SU-DHL-6 (cell line): ENCODE measurements around the gene UGP2.

ENCODE experiments used
- H2AFZ ChIP-seq: fragments of 200-600 bp; sonication (generic); 2 replicates; pipeline ENCODE4 v1.6.1; 2014; ENCODE audit warnings: low read depth, mild to moderate bottlenecking, moderate library complexity, mixed read lengths, antibody characterized with exemption, low read length; ENCODE audit not compliant: severe bottlenecking
- H3F3A ChIP-seq: fragments of 200-600 bp; shearing (Covaris generic); 2 replicates; pipeline ENCODE4 v1.6.0; 2016; ENCODE audit warnings: antibody characterized with exemption, mild to moderate bottlenecking; ENCODE audit not compliant: insufficient read depth
- H3K27ac ChIP-seq: fragments of 200-600 bp; sonication (generic); 2 replicates; pipeline ENCODE4 v1.5.1; 2016; ENCODE audit warnings: low read depth, mild to moderate bottlenecking, low read length, moderate library complexity, mixed read lengths
- H3K27me3 ChIP-seq: fragments of 200-600 bp; sonication (generic), shearing (Covaris generic); 2 replicates; pipeline ENCODE4 v1.6.0; 2014; ENCODE audit warnings: mild to moderate bottlenecking, low read length
- H3K36me3 ChIP-seq: fragments of 200-600 bp; sonication (generic); 2 replicates; pipeline ENCODE4 v1.6.1; 2014; ENCODE audit warnings: mild to moderate bottlenecking, low read length, mixed read lengths
- H3K4me2 ChIP-seq: fragments of 300-600, 200-600 bp; shearing (Covaris generic), sonication (generic); 2 replicates; pipeline ENCODE4 v1.6.0; 2014; ENCODE audit warnings: low read length, low read depth, mild to moderate bottlenecking; ENCODE audit not compliant: poor library complexity, severe bottlenecking
- H3K4me3 ChIP-seq: fragments of 200-600 bp; sonication (generic); 2 replicates; pipeline ENCODE4 v1.5.1; 2014; ENCODE audit warnings: antibody characterized with exemption, low read length, mild to moderate bottlenecking, mixed read lengths; ENCODE audit not compliant: insufficient read depth, poor library complexity, severe bottlenecking
- H3K79me2 ChIP-seq: fragments of 200-600 bp; sonication (generic); 2 replicates; pipeline ENCODE4 v1.6.1; 2014; ENCODE audit warnings: mild to moderate bottlenecking, low read length, moderate library complexity; ENCODE audit not compliant: insufficient read depth
- H3K9ac ChIP-seq: fragments of 200-600 bp; sonication (generic); 2 replicates; pipeline ENCODE4 v1.7.0; 2014; ENCODE audit warnings: mild to moderate bottlenecking, low read length
- H3K9me2 ChIP-seq: fragments of 200-600 bp; sonication (generic); replicated peaks from 2 replicates; pipeline ENCODE4 v1.6.1; 2014; ENCODE audit warnings: low read length; ENCODE audit not compliant: insufficient read depth
- H3K9me3 ChIP-seq: fragments of 200-600 bp; sonication (generic); 2 replicates; pipeline ENCODE4 v1.6.1; 2014; ENCODE audit warnings: low read length, mixed read lengths; ENCODE audit not compliant: insufficient read depth
- H4K20me1 ChIP-seq: fragments of 200-600 bp; sonication (generic); 2 replicates; pipeline ENCODE4 v1.6.1; 2014; ENCODE audit warnings: low read depth, mild to moderate bottlenecking, antibody characterized with exemption, low read length, moderate library complexity, mixed read lengths
- EZH2phosphoT487 ChIP-seq: fragments of 200-600 bp; sonication (generic), shearing (Covaris generic); conservative IDR thresholded peaks from 2 replicates; pipeline ENCODE4 v1.6.1; 2018; ENCODE audit warnings: mild to moderate bottlenecking, antibody characterized with exemption, low read length, moderate library complexity, mixed read lengths
- TF ChIP-seq, protein P1 (sequence below): fragments of 200-600 bp; sonication (generic); IDR thresholded peaks from one replicate; pipeline ENCODE4 v1.5.1; 2017; ENCODE audit warnings: antibody characterized with exemption, mild to moderate bottlenecking, low read length, moderate library complexity; ENCODE audit not compliant: insufficient read depth, poor library complexity, severe bottlenecking

The UGP2 gene

DNA sequence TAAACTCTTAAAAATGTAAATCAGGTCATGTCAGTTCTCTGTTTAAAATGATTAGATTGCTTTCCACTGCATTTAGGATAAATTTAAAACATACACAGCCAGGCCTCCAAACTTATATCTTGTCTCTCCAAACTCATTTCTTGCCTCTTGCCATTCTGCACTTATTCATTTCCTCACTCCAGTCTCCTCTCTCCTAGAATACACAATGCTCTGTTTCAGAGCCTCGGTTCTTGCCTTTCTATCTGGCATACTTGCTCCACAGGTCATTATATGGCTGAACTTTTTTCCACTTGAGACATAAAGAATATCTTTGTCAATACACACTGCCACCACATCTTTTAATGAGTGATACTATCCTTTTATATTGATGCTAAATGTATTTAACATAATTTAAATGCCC is 10.5 kb upstream of the UGP2 start:
- Histone ChIP-seq H3K9me2 (no peaks in the 10 kb centered on the region), H2AFZ (no peak overlapping the region), H3K27ac (no peak overlapping the region), H3K36me3 (no peaks in the 10 kb centered on the region), H3F3A (no peaks in the 10 kb centered on the region), H3K9ac (no peak overlapping the region), H4K20me1 (no peaks in the 10 kb centered on the region), H3K27me3 (no peaks in the 10 kb centered on the region), H3K4me2 (no peak overlapping the region), H3K4me3 (no peak overlapping the region), H3K79me2 (no peaks in the 10 kb centered on the region), H3K9me3 (no peaks in the 10 kb centered on the region)
- TF ChIP-seq, protein P1, sequence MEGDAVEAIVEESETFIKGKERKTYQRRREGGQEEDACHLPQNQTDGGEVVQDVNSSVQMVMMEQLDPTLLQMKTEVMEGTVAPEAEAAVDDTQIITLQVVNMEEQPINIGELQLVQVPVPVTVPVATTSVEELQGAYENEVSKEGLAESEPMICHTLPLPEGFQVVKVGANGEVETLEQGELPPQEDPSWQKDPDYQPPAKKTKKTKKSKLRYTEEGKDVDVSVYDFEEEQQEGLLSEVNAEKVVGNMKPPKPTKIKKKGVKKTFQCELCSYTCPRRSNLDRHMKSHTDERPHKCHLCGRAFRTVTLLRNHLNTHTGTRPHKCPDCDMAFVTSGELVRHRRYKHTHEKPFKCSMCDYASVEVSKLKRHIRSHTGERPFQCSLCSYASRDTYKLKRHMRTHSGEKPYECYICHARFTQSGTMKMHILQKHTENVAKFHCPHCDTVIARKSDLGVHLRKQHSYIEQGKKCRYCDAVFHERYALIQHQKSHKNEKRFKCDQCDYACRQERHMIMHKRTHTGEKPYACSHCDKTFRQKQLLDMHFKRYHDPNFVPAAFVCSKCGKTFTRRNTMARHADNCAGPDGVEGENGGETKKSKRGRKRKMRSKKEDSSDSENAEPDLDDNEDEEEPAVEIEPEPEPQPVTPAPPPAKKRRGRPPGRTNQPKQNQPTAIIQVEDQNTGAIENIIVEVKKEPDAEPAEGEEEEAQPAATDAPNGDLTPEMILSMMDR, result no peak
- TF ChIP-seq EZH2phosphoT487, result no peak

DNA sequence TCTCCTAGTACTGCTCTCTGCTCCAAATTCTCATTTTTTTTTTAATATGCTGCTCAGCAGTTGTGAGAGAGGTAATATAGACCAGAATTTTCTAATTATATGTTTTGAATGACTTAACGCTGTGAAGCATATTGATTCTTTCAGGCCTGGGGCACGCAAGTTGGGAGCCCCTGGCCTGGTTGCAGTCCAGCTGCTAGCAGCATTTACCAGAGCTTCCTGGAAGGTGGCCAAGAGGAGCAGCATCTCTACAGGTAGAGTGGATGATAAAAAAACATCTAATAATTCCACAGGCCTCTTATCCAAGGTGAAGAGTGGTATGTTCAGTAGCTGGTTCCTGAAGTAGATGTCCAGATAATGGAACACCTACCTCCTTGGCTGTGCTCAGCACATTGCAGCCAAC is 7.3 kb upstream of the UGP2 start:
- H3K9me2 ChIP-seq, result no peaks in the 10 kb centered on the region
- H3F3A ChIP-seq, result no peaks in the 10 kb centered on the region
- H3K4me2 ChIP-seq, result no peak overlapping the region
- H3K9me3 ChIP-seq, result no peaks in the 10 kb centered on the region
- H3K4me3 ChIP-seq, result no peak overlapping the region
- no peaks in the 10 kb centered on the region for H3K36me3 ChIP-seq
- H3K27ac ChIP-seq, result no peak overlapping the region
- no peaks in the 10 kb centered on the region for H3K79me2 ChIP-seq
- no peak overlapping the region for H3K9ac ChIP-seq
- no peaks in the 10 kb centered on the region for H3K27me3 ChIP-seq
- TF ChIP-seq, protein P1, result no peak
- no peak for TF ChIP-seq EZH2phosphoT487
- H2AFZ ChIP-seq, result no peak overlapping the region
- no peaks in the 10 kb centered on the region for H4K20me1 ChIP-seq

DNA sequence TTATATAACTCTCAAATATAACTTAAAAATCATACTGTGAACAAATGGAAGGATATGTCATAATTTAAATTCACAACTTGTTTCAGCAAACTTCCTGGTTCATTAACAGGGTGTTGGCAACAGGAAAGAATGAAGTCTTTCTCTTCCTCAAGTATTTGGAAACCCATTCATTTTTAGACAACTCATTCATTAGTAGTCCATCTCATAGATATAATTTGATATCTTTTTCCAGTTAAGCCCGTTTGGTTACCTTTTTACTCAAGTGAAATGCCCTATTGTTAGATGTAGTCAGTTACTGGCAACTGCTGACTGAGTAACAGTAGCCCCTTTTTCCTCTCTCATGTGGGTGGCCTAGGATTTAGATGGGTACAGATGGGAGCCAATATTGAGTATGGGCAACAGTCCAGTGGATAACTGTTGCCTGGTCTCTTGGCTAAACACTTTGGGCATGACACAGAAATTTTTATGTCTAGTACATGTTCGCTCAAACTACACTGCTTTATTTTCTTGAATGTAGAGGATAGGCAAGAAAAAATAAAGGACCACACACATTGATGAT is 4.6 kb upstream of the UGP2 start:
- Histone ChIP-seq H3K27ac (no peak overlapping the region), H3K4me3 (no peak overlapping the region), H4K20me1 (no peaks in the 10 kb centered on the region), H3F3A (peaks cover 15% of the 10 kb centered on the region), H3K9me2 (no peaks in the 10 kb centered on the region), H2AFZ (no peak overlapping the region), H3K9me3 (no peaks in the 10 kb centered on the region), H3K4me2 (no peak overlapping the region), H3K79me2 (peaks cover 5% of the 10 kb centered on the region), H3K9ac (no peak overlapping the region), H3K27me3 (no peaks in the 10 kb centered on the region), H3K36me3 (no peaks in the 10 kb centered on the region)
- TF ChIP-seq, protein P1, result no peak
- no peak for TF ChIP-seq EZH2phosphoT487
